Osteoblast (primary cell): ENCODE results near the gene KLHL33. TPM values are rescaled to one million over a fixed set of nuclear protein-coding genes. Genes with fewer than 3 reads are reported as not detected.

Source experiments
- DNase-seq: peaks from one replicate; pipeline ENCODE4 v3.0.0; 2011; ENCODE audit warnings: low spot score, mixed read lengths; ENCODE audit not compliant: insufficient read length; ENCODE audit errors: missing footprints
- H2AFZ ChIP-seq: 2 replicates; pipeline ENCODE4 v1.6.0; 2011; ENCODE audit warnings: mild to moderate bottlenecking, low read length
- H3K27ac ChIP-seq: 2 replicates; pipeline ENCODE4 v1.5.1; 2011; ENCODE audit warnings: mild to moderate bottlenecking, low read depth, low read length, moderate library complexity
- H3K27me3 ChIP-seq: 2 replicates; pipeline ENCODE4 v1.6.0; 2012; ENCODE audit warnings: mild to moderate bottlenecking, control low read depth, inconsistent platforms, low read length, moderate library complexity; ENCODE audit not compliant: insufficient read depth
- H3K36me3 ChIP-seq: 2 replicates; pipeline ENCODE4 v1.5.1; 2011; ENCODE audit warnings: mild to moderate bottlenecking, low read length, control low read depth, moderate library complexity; ENCODE audit not compliant: insufficient read depth
- H3K4me1 ChIP-seq: 2 replicates; pipeline ENCODE4 v1.5.1; 2011; ENCODE audit warnings: mild to moderate bottlenecking, low read length, control low read depth, moderate library complexity; ENCODE audit not compliant: insufficient read depth
- H3K4me2 ChIP-seq: 2 replicates; pipeline ENCODE4 v1.6.0; 2011; ENCODE audit warnings: mild to moderate bottlenecking, low read length; ENCODE audit not compliant: insufficient read depth
- H3K4me3 ChIP-seq: fragments of 200-600 bp; sonication (generic); 3 replicates; pipeline ENCODE4 v1.5.1; 2012; ENCODE audit warnings: mild to moderate bottlenecking, low read length, inconsistent platforms; ENCODE audit not compliant: insufficient read depth
- H3K79me2 ChIP-seq: 2 replicates; pipeline ENCODE4 v1.6.0; 2012; ENCODE audit warnings: mild to moderate bottlenecking, low read length, control low read depth, inconsistent platforms; ENCODE audit not compliant: insufficient read depth
- H3K9me3 ChIP-seq: 2 replicates; pipeline ENCODE4 v1.5.1; 2011; ENCODE audit warnings: low read depth, low read length, control low read depth
- H4K20me1 ChIP-seq: 2 replicates; pipeline ENCODE4 v1.6.0; 2012; ENCODE audit warnings: mild to moderate bottlenecking, low read length, control low read depth; ENCODE audit not compliant: insufficient read depth
- total RNA-seq: library from RNA; depleted of rRNA; stranded (reverse); fragments of >200 nt; gene quantifications from 2 replicates; pipeline ENCODE4 v1.2.3, GENCODE V29; 2012
- TF ChIP-seq, protein P1 (sequence below): IDR thresholded peaks from 2 replicates; pipeline ENCODE4 v1.5.1; 2011; ENCODE audit warnings: mild to moderate bottlenecking, low read depth, low read length, moderate library complexity; ENCODE audit errors: extremely low read depth

Gene KLHL33
- total RNA-seq, 1 donor: 0.36 TPM

DNA sequence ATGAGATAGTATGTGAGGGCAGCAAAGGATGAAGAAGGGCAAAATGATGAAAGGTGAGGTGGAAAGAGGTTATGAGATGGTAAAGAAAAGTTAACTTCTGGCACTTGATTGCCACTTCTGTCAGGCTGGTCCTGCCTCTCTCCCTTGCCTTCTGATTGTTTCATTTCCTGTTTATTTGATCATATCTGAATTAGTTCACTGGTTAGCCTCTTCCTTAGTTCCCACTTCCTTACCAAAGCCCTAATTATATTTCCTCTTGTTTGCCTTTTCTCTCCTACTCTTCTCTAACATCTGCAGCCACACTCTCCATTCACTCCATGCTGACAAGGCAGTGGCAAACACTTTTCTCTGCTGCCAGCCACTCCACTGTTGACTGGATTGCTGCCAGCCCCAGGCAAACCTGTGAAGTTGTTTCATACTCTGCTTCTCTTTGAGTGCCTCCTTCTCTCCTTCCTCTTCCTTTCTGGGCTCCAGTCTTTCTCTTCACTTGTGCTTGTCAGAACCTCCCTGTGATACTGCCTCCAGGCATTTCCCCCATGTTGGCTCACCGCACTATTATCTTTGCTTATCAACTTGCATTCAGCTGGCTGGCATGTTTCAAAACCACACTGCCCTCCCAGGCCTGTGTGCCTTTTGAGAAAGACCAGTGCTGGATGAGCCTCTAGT lies 41.4 kb upstream of the KLHL33 start:
- H2AFZ ChIP-seq: no peak overlapping the region
- H3K4me2 ChIP-seq: peak overlapping the region; percentile 15

GRCh38 chr14:20476776-20477175 lies 40.8 kb upstream of the KLHL33 start:
- Histone ChIP-seq H4K20me1 (no peaks in the 10 kb centered on the region), H2AFZ (no peak overlapping the region), H3K27ac (peak overlapping the region; percentile 13), H3K36me3 (peaks cover 63% of the 10 kb centered on the region), H3K27me3 (no peaks in the 10 kb centered on the region), H3K9me3 (no peaks in the 10 kb centered on the region), H3K4me1 (peaks cover 16% of the 10 kb centered on the region), H3K4me3 (no peak overlapping the region), H3K79me2 (peaks cover 28% of the 10 kb centered on the region), H3K4me2 (no peak overlapping the region)
- DNase-seq: no peak
- TF ChIP-seq, protein P1, sequence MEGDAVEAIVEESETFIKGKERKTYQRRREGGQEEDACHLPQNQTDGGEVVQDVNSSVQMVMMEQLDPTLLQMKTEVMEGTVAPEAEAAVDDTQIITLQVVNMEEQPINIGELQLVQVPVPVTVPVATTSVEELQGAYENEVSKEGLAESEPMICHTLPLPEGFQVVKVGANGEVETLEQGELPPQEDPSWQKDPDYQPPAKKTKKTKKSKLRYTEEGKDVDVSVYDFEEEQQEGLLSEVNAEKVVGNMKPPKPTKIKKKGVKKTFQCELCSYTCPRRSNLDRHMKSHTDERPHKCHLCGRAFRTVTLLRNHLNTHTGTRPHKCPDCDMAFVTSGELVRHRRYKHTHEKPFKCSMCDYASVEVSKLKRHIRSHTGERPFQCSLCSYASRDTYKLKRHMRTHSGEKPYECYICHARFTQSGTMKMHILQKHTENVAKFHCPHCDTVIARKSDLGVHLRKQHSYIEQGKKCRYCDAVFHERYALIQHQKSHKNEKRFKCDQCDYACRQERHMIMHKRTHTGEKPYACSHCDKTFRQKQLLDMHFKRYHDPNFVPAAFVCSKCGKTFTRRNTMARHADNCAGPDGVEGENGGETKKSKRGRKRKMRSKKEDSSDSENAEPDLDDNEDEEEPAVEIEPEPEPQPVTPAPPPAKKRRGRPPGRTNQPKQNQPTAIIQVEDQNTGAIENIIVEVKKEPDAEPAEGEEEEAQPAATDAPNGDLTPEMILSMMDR: no peak

More for the DNA sequence above, 41.4 kb upstream of the KLHL33 start:
- TF ChIP-seq, protein P1: no peak
- Histone ChIP-seq H3K79me2 (peaks cover 22% of the 10 kb centered on the region), H4K20me1 (no peaks in the 10 kb centered on the region), H3K27ac (peak overlapping the region; percentile 13), H3K4me1 (peaks cover 16% of the 10 kb centered on the region), H3K4me3 (no peak overlapping the region), H3K36me3 (peaks cover 62% of the 10 kb centered on the region), H3K27me3 (no peaks in the 10 kb centered on the region), H3K9me3 (no peaks in the 10 kb centered on the region)
- peak; percentile 58 for DNase-seq

DNA sequence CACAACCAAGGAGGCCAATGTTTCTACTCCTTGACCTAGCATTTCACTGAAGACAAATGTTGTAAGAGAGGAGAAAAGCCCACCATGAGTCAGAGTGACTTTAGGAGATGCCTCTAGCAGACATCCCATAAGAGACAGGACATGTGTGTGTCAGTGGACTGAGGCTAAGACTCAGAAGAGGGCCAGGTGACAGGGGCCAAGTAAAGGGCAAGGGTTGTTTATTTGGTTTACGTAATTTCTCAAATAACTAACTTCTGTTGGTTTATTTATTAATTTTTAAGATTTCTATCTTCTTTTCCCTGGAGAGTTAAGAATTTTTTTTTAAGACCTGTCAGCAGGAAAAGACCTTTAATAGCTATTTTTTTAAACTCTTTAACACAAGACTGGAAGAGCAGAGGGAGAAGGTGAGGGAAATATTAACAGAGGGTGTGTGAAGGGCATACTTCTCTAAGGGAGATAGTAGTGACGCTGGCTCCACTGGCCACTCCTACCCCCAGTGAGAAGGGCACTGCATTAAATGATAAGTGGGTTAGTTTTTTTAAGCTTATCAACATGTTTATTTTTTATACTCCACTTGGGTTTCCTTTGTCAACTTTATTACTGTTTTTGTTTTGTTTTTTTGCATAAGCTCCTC lies 36.7 kb upstream of the KLHL33 start:
- Histone ChIP-seq H3K4me3 (no peak overlapping the region), H4K20me1 (peaks cover 3% of the 10 kb centered on the region), H3K79me2 (peaks cover 51% of the 10 kb centered on the region), H3K27me3 (no peaks in the 10 kb centered on the region), H3K27ac (no peak overlapping the region), H3K9me3 (no peaks in the 10 kb centered on the region), H3K36me3 (peaks cover 49% of the 10 kb centered on the region), H3K4me2 (no peak overlapping the region), H2AFZ (no peak overlapping the region), H3K4me1 (peaks cover 21% of the 10 kb centered on the region)
- TF ChIP-seq, protein P1: no peak
- DNase-seq: no peak

GRCh38 chr14:20470603-20470901 lies 34.6 kb upstream of the KLHL33 start:
- DNase-seq: no peak
- TF ChIP-seq, protein P1: no peak
- H3K27ac ChIP-seq: peak overlapping the region; percentile 87
- peaks cover 51% of the 10 kb centered on the region for H3K79me2 ChIP-seq
- H3K9me3 ChIP-seq: no peaks in the 10 kb centered on the region
- H3K4me3 ChIP-seq: peak overlapping the region; percentile 87
- H4K20me1 ChIP-seq: peaks cover 3% of the 10 kb centered on the region
- peak overlapping the region; percentile 78 for H2AFZ ChIP-seq
- peaks cover 10% of the 10 kb centered on the region for H3K4me1 ChIP-seq
- H3K4me2 ChIP-seq: peak overlapping the region; percentile 87
- H3K27me3 ChIP-seq: peaks cover 11% of the 10 kb centered on the region
- H3K36me3 ChIP-seq: peaks cover 32% of the 10 kb centered on the region
